AG09319 (cell line): ENCODE data around the gene MAGI3.
"Not testable (repeated sequence)": the region's sequence is repeated elsewhere in the genome, so short reads cannot be mapped to it uniquely, and the experiment has no call there.

Experiments used
- DNase-seq: peaks from one replicate; pipeline ENCODE4 v3.0.0-alpha.2; 2010; ENCODE audit warnings: low read depth; ENCODE audit errors: extremely low read depth
- TF ChIP-seq, protein P1 (sequence below): IDR thresholded peaks from 2 replicates; pipeline ENCODE4 v1.5.1; 2011; ENCODE audit warnings: low read depth, mild to moderate bottlenecking, inconsistent platforms, low read length, moderate library complexity

Gene MAGI3

DNA sequence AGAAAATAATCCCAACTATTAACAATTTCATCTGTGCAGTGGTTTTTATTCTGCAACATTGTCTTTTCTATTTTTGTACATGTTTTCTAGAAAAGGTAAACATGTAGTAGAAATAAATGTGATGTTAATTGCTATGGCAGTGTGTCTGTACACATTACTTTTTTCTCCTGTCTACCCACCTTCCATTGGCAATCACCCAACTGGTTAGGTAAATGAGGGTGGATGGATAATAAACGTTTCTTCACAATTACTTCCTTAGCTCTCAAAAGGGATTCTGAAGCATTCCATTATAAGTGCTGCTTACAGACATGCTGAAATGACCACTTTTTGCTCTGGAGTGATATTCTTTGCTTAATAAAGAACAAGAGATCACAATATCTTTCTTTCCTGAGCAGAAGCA is 61.4 kb downstream of the MAGI3 start:
- DNase-seq, result no peak
- TF ChIP-seq, protein P1, sequence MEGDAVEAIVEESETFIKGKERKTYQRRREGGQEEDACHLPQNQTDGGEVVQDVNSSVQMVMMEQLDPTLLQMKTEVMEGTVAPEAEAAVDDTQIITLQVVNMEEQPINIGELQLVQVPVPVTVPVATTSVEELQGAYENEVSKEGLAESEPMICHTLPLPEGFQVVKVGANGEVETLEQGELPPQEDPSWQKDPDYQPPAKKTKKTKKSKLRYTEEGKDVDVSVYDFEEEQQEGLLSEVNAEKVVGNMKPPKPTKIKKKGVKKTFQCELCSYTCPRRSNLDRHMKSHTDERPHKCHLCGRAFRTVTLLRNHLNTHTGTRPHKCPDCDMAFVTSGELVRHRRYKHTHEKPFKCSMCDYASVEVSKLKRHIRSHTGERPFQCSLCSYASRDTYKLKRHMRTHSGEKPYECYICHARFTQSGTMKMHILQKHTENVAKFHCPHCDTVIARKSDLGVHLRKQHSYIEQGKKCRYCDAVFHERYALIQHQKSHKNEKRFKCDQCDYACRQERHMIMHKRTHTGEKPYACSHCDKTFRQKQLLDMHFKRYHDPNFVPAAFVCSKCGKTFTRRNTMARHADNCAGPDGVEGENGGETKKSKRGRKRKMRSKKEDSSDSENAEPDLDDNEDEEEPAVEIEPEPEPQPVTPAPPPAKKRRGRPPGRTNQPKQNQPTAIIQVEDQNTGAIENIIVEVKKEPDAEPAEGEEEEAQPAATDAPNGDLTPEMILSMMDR, result no peak

DNA sequence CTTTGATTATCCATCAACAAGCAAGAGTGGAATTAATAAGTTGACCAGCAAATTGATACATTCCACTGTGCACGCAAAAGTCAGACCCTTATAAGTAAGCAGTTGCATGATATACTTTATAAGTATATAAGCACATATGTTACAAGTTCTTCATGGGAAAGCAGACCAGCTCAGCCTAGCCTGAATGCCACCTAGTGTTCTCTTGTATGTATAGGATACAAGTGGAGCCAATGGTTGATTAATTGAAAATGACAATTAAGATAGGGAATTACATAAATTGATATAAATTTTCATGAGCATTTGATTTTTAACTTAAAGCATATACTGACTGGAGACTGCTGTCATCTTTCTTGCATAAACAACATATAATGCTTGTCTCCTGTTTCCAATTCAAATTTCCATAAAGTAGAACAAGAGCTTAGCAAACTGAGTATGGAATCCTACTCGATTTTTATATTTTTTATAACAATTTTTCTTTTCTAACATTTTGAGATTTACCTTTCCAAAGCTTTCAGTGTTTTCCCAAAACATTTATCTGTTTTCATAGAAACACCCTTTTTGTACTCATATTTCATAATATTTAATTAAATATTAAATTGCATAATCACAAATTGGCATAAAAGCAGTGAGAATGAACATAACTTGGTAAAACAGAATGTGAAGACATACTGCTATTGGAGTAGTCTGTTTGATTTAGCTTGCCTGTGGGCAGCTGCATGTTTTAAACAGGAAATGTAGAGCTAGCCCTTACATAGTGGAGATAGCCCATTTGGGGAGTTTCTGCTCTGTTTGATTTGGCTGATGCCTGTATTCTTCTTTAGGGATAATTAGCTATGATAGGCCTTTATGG is 62.8 kb downstream of the MAGI3 start:
- TF ChIP-seq, protein P1, result peak; percentile 41

DNA sequence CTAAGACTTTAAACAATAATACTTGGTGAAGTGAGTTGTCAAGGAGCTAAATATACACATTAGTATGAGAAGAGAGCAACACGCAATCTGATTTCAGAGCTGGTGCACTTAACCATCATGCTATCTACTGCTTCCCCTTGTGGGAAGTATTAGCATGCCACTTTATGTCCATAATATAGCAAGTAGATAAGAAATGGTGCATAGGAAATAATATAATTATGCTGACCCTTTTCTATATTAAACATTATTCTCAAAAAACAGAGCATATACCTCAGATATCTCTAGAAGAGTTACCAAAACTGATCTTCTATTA is 63.4 kb downstream of the MAGI3 start:
- TF ChIP-seq, protein P1, result peak; percentile 28
- no peak for DNase-seq

More for the DNA sequence above, 62.8 kb downstream of the MAGI3 start:
- DNase-seq, result peak; percentile 45

GRCh38 chr1:113455374-113455773 is 65.1 kb downstream of the MAGI3 start:
- DNase-seq, result no peak
- TF ChIP-seq, protein P1, result no peak

GRCh38 chr1:113456967-113457366 is 66.7 kb downstream of the MAGI3 start:
- DNase-seq, result peak; percentile 73
- TF ChIP-seq, protein P1, result no peak

DNA sequence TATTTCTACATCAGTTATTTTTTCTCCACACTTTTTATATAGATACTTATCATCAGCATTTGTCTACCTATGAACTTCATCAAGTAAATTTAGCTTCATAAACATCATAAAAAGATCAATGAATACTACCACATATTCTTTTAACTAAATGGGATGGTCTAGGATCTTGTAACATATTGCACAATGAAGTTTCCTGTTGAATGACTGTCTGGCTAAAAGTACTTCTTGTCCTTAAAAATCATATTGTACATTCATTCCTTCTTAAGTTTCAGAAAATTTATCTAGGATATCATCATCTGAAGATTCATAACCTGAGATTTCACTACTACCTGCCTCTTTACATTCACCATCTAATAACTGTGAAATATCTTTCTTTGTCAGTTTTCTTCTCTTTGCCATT is 69.0 kb downstream of the MAGI3 start:
- TF ChIP-seq, protein P1, result no peak
- DNase-seq, result no peak

DNA sequence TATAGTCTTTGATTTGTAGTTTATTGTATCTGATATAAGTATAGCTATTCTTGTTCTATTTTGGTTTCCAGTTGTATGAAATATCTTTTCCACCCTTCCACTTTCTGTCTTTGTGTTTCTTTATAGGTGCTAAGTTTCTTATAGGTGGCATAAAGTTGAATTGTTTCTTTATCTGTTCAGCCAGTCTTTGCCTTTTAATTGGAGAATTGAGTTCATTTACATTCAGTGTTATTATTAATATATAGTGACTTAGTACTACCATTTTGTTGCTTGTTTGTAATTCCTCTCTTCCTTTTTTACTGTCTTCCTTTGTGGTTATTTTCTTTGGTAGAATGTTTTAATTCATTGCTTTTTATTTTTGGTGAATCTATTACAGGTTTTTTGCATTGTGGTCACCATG is 77.7 kb downstream of the MAGI3 start:
- no peak for DNase-seq
- TF ChIP-seq, protein P1, result no peak

- DNase-seq, result not testable (repeated sequence)
These were observed 88.3 kb downstream of the MAGI3 start for GRCh38 chr1:113478427-113479195.
